ENCODE measurements around the gene DENND4B.

The DENND4B gene

GRCh38 chr1:153978274-153978909 is 31.9 kb upstream of the DENND4B start:
- DNase-seq, result no peak
- ATAC-seq (replicated peaks), result no peak
- Mint-ChIP-seq H3K4me1 (peaks cover 22 to 55% of the 10 kb centered on the region in 2 donors), H3K4me3 (peak overlapping the region; percentile 97 to 98), H3K27ac (peak overlapping the region; percentile 92), H3K9me3 (no peaks in the 10 kb centered on the region), H3K36me3 (peaks cover 28 to 44% of the 10 kb centered on the region in 2 donors), H3K27me3 (no peaks in the 10 kb centered on the region)

GRCh38 chr1:153977250-153978240 is 31.0 kb upstream of the DENND4B start, which contains the start of gene JTB:
JTB (minus strand) TSS chr1:153977674; CDS start chr1:153977252, 422 bp downstream.
- Mint-ChIP-seq H3K36me3 (peaks cover 30 to 46% of the 10 kb centered on the region in 2 donors), H3K27me3 (no peaks in the 10 kb centered on the region), H3K4me1 (peaks cover 23 to 61% of the 10 kb centered on the region in 2 donors), H3K4me3 (peak within 1 kb of the TSS; percentile 97 to 98), H3K27ac (peak within 1 kb of the TSS; percentile 98), H3K9me3 (no peaks in the 10 kb centered on the region)
- DNase-seq (peak; percentile 70), ATAC-seq (replicated peaks) (peak; percentile 95 to 97)

GRCh38 chr1:153976819-153977249 is 30.3 kb upstream of the DENND4B start:
- H3K27ac Mint-ChIP-seq, result peak overlapping the region; percentile 98
- no peak for ATAC-seq (replicated peaks)
- no peaks in the 10 kb centered on the region for H3K9me3 Mint-ChIP-seq
- H3K27me3 Mint-ChIP-seq, result no peaks in the 10 kb centered on the region
- H3K36me3 Mint-ChIP-seq, result peaks cover 30 to 50% of the 10 kb centered on the region in 2 donors
- peak overlapping the region; percentile 97 to 98 for H3K4me3 Mint-ChIP-seq
- peaks cover 24 to 59% of the 10 kb centered on the region in 2 donors for H3K4me1 Mint-ChIP-seq
- no peak for DNase-seq

GRCh38 chr1:153973525-153973924 is 27.0 kb upstream of the DENND4B start:
- Mint-ChIP-seq H3K27me3 (no peaks in the 10 kb centered on the region), H3K9me3 (no peaks in the 10 kb centered on the region), H3K4me1 (peaks cover 29 to 61% of the 10 kb centered on the region in 2 donors), H3K27ac (peak overlapping the region; percentile 51), H3K36me3 (peaks cover 29 to 44% of the 10 kb centered on the region in 2 donors), H3K4me3 (no peak overlapping the region)
- ATAC-seq (replicated peaks), result no peak
- DNase-seq, result no peak

- no peaks in the 10 kb centered on the region for H3K9me3 Mint-ChIP-seq
These were observed 26.6 kb upstream of the DENND4B start for GRCh38 chr1:153973071-153973470.

GRCh38 chr1:153970346-153970745 is 23.8 kb upstream of the DENND4B start:
- ATAC-seq (replicated peaks) (no peak), DNase-seq (no peak)
- Mint-ChIP-seq H3K4me3 (no peak overlapping the region), H3K4me1 (peaks cover 30 to 61% of the 10 kb centered on the region in 2 donors), H3K9me3 (no peaks in the 10 kb centered on the region), H3K36me3 (peaks cover 17 to 32% of the 10 kb centered on the region in 2 donors), H3K27ac (no peak overlapping the region), H3K27me3 (no peaks in the 10 kb centered on the region)

More at GRCh38 chr1:153973071-153973470, 26.6 kb upstream of the DENND4B start:
- Mint-ChIP-seq H3K4me1 (peaks cover 30 to 61% of the 10 kb centered on the region in 2 donors), H3K36me3 (peaks cover 29 to 44% of the 10 kb centered on the region in 2 donors), H3K4me3 (no peak overlapping the region), H3K27me3 (no peaks in the 10 kb centered on the region), H3K27ac (peak overlapping the region; percentile 68)
- ATAC-seq (replicated peaks) (no peak), DNase-seq (no peak)

GRCh38 chr1:153968972-153969371 is 22.5 kb upstream of the DENND4B start:
- Mint-ChIP-seq H3K9me3 (no peaks in the 10 kb centered on the region), H3K4me1 (peaks cover 27 to 55% of the 10 kb centered on the region in 2 donors), H3K27me3 (no peaks in the 10 kb centered on the region), H3K27ac (peak overlapping the region; percentile 81), H3K36me3 (peaks cover 14 to 23% of the 10 kb centered on the region in 2 donors), H3K4me3 (peak overlapping the region; percentile 95 to 98)
- no peak for DNase-seq
- ATAC-seq (replicated peaks), result no peak

GRCh38 chr1:153968408-153968807 is 21.9 kb upstream of the DENND4B start:
- Mint-ChIP-seq H3K4me3 (peak overlapping the region; percentile 95 to 98), H3K9me3 (no peaks in the 10 kb centered on the region), H3K36me3 (peaks cover 11 to 21% of the 10 kb centered on the region in 2 donors), H3K27ac (no peak overlapping the region), H3K4me1 (peaks cover 29 to 50% of the 10 kb centered on the region in 2 donors), H3K27me3 (no peaks in the 10 kb centered on the region)
- ATAC-seq (replicated peaks) (no peak), DNase-seq (no peak)

- Mint-ChIP-seq H3K27me3 (no peaks in the 10 kb centered on the region), H3K4me1 (peaks cover 29 to 48% of the 10 kb centered on the region in 2 donors), H3K9me3 (no peaks in the 10 kb centered on the region), H3K4me3 (peak overlapping the region; percentile 95 to 98), H3K27ac (peak overlapping the region; percentile 99), H3K36me3 (peaks cover 8 to 19% of the 10 kb centered on the region in 2 donors)
- no peak for ATAC-seq (replicated peaks)
- no peak for DNase-seq
These were observed 21.5 kb upstream of the DENND4B start for GRCh38 chr1:153968000-153968363.

- Mint-ChIP-seq H3K9me3 (no peaks in the 10 kb centered on the region), H3K36me3 (peaks cover 7 to 21% of the 10 kb centered on the region in 2 donors), H3K27me3 (no peaks in the 10 kb centered on the region), H3K27ac (peak within 1 kb of the TSS; percentile 99), H3K4me1 (peaks cover 31 to 49% of the 10 kb centered on the region in 2 donors), H3K4me3 (peak within 1 kb of the TSS; percentile 95 to 98)
- peak; percentile 86 to 87 for ATAC-seq (replicated peaks)
- peak; percentile 86 for DNase-seq
These were observed 20.8 kb upstream of the DENND4B start, which contains the start of gene CREB3L4 for GRCh38 chr1:153967107-153967999. CREB3L4 (plus strand) TSS chr1:153967902; CDS start chr1:153968526, 624 bp downstream.

GRCh38 chr1:153963850-153964331 is 17.4 kb upstream of the DENND4B start:
- H3K4me3 Mint-ChIP-seq, result peak overlapping the region; percentile 85 to 90
- no peaks in the 10 kb centered on the region for H3K9me3 Mint-ChIP-seq
- no peaks in the 10 kb centered on the region for H3K27me3 Mint-ChIP-seq
- DNase-seq, result no peak
- ATAC-seq (replicated peaks), result peak; percentile 2 to 8
- H3K27ac Mint-ChIP-seq, result peak overlapping the region; percentile 91
- peaks cover 16 to 46% of the 10 kb centered on the region in 2 donors for H3K36me3 Mint-ChIP-seq
- H3K4me1 Mint-ChIP-seq, result peaks cover 50 to 71% of the 10 kb centered on the region in 2 donors

GRCh38 chr1:153963030-153963849 is 16.7 kb upstream of the DENND4B start, which contains the start of gene SLC39A1:
SLC39A1 (minus strand) TSS chr1:153963537; CDS start chr1:153962715, 822 bp downstream.
- ATAC-seq (replicated peaks), result peak; percentile 46 to 56
- peak; percentile 90 for DNase-seq
- H3K36me3 Mint-ChIP-seq, result peaks cover 20 to 52% of the 10 kb centered on the region in 2 donors
- H3K27ac Mint-ChIP-seq, result peak within 1 kb of the TSS; percentile 91
- H3K27me3 Mint-ChIP-seq, result no peaks in the 10 kb centered on the region
- H3K9me3 Mint-ChIP-seq, result no peaks in the 10 kb centered on the region
- peak within 1 kb of the TSS; percentile 85 to 90 for H3K4me3 Mint-ChIP-seq
- H3K4me1 Mint-ChIP-seq, result peaks cover 48 to 70% of the 10 kb centered on the region in 2 donors

All from stimulated activated naive B cell treated with anti-CD40 and anti-IgM and Interleukin-4, amounts not matched to agents 10 μg/mL and 1 μg/mL and 100 μg/mL, for 72 hours (primary cell).